K562 (cell line): ENCODE results near the gene TAS2R41.

Source experiments
- RFX1 ChIP-seq: fragments of 450-650 bp; IDR thresholded peaks from 2 replicates; pipeline ENCODE4 v1.6.1; 2016; ENCODE audit warnings: mild to moderate bottlenecking, moderate library complexity
- TF ChIP-seq, protein P1 (sequence below): sonication (generic); formaldehyde crosslinking; IDR thresholded peaks from 2 replicates; pipeline ENCODE4 v1.8.1; 2023; ENCODE audit warnings: mild to moderate bottlenecking, missing genetic modification reagents

DNA sequence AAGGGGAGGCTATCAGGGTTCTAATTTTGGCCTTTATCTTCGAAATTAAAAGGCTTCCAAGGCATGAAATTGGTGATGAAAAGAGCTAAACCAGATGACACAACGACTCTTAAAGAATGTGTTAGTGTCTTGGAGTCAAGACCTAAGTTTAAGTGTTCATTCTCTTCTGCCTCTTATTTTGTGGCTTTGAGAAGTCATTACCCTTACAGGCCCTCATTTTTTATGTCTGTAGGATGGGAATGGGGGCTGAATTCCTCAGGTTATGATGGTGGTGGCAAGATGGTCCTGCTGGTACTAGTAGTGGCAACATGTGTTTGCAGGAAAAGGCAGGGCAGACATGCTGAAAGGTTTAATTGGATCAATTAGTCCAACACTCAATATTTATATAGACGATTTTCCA lies 19.0 kb upstream of the TAS2R41 start:
- TF ChIP-seq, protein P1, sequence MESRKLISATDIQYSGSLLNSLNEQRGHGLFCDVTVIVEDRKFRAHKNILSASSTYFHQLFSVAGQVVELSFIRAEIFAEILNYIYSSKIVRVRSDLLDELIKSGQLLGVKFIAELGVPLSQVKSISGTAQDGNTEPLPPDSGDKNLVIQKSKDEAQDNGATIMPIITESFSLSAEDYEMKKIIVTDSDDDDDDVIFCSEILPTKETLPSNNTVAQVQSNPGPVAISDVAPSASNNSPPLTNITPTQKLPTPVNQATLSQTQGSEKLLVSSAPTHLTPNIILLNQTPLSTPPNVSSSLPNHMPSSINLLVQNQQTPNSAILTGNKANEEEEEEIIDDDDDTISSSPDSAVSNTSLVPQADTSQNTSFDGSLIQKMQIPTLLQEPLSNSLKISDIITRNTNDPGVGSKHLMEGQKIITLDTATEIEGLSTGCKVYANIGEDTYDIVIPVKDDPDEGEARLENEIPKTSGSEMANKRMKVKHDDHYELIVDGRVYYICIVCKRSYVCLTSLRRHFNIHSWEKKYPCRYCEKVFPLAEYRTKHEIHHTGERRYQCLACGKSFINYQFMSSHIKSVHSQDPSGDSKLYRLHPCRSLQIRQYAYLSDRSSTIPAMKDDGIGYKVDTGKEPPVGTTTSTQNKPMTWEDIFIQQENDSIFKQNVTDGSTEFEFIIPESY (CRISPR knock-in tag), result no peak
- TF ChIP-seq RFX1, result no peak
